ENCODE data around the gene CDR2.

DNA sequence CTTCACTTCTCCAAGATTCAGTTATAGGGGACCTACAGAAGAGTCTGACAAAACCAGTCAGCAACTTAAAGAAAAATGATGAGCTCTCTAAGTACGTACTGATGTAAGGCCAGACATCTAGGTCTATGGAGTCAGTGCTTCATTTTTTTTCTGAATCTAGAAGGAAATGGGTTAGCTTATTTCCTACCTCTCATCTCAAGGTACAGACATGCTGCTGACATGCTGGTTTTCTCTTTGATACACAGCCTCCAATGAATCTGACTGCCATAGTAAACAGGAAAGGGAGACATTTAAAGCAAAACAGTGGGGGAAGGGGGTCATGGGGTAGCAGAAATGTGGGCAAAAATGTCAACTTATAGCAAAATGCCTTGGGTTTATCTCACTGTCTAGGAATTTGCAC, 16.4 kb downstream of the CDR2 start:
- TF ChIP-seq, protein P1, sequence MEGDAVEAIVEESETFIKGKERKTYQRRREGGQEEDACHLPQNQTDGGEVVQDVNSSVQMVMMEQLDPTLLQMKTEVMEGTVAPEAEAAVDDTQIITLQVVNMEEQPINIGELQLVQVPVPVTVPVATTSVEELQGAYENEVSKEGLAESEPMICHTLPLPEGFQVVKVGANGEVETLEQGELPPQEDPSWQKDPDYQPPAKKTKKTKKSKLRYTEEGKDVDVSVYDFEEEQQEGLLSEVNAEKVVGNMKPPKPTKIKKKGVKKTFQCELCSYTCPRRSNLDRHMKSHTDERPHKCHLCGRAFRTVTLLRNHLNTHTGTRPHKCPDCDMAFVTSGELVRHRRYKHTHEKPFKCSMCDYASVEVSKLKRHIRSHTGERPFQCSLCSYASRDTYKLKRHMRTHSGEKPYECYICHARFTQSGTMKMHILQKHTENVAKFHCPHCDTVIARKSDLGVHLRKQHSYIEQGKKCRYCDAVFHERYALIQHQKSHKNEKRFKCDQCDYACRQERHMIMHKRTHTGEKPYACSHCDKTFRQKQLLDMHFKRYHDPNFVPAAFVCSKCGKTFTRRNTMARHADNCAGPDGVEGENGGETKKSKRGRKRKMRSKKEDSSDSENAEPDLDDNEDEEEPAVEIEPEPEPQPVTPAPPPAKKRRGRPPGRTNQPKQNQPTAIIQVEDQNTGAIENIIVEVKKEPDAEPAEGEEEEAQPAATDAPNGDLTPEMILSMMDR (IDR thresholded peaks at IDR 0.05; ENCODE audit: insufficient read depth, low read length, poor library complexity, severe bottlenecking): no peak
- TF ChIP-seq EZH2phosphoT487 (conservative IDR thresholded peaks at IDR 0.05; ENCODE audit: low read length): no peak
